Loucy (cell line): Measurements from ENCODE around the gene SYNE1.

Source experiments
- H2AFZ ChIP-seq: fragments of 200-600 bp; sonication (generic); 2 replicates; pipeline ENCODE4 v1.6.0; 2016; ENCODE audit warnings: antibody characterized with exemption, mild to moderate bottlenecking, low read length, moderate library complexity
- H3F3A ChIP-seq: fragments of 200-600 bp; 2 replicates; pipeline ENCODE4 v1.6.0; 2016; ENCODE audit warnings: antibody characterized with exemption, low read depth, mild to moderate bottlenecking
- H3K27me3 ChIP-seq: fragments of 200-600 bp; sonication (generic); 2 replicates; pipeline ENCODE4 v1.6.1; 2014; ENCODE audit warnings: low read length, mild to moderate bottlenecking; ENCODE audit not compliant: insufficient read depth, poor library complexity, severe bottlenecking
- H3K36me3 ChIP-seq: fragments of 200-600 bp; sonication (generic); 2 replicates; pipeline ENCODE4 v1.6.1; 2016; ENCODE audit warnings: low read length; ENCODE audit not compliant: insufficient read depth
- H3K4me1 ChIP-seq: fragments of 200-600 bp; sonication (generic); 2 replicates; pipeline ENCODE4 v1.5.1; 2014; ENCODE audit warnings: low read length, mild to moderate bottlenecking; ENCODE audit not compliant: insufficient read depth, poor library complexity, severe bottlenecking
- H3K4me2 ChIP-seq: fragments of 200-600 bp; sonication (generic); 2 replicates; pipeline ENCODE4 v1.6.0; 2014; ENCODE audit warnings: antibody characterized with exemption, low read length, low read depth, mild to moderate bottlenecking; ENCODE audit not compliant: poor library complexity, severe bottlenecking
- H3K4me3 ChIP-seq: fragments of 200-600 bp; sonication (generic); 2 replicates; pipeline ENCODE4 v1.5.1; 2014; ENCODE audit warnings: low read length, mild to moderate bottlenecking, mixed read lengths; ENCODE audit not compliant: poor library complexity, severe bottlenecking
- H3K79me2 ChIP-seq: fragments of 200-600 bp; sonication (generic); 2 replicates; pipeline ENCODE4 v1.6.1; 2014; ENCODE audit warnings: low read length; ENCODE audit not compliant: insufficient read depth
- H3K9ac ChIP-seq: fragments of 200-600 bp; sonication (generic); 2 replicates; pipeline ENCODE4 v1.6.0; 2014; ENCODE audit warnings: mild to moderate bottlenecking, low read depth, low read length, moderate library complexity; ENCODE audit not compliant: poor library complexity, severe bottlenecking
- H3K9me2 ChIP-seq: fragments of 200-600 bp; sonication (generic); replicated peaks from 2 replicates; pipeline ENCODE4 v1.6.1; 2016; ENCODE audit warnings: low read depth, low read length, mixed read lengths
- H3K9me3 ChIP-seq: fragments of 200-600 bp; sonication (generic); 2 replicates; pipeline ENCODE4 v1.6.1; 2014; ENCODE audit warnings: mild to moderate bottlenecking, antibody characterized with exemption, low read length, low read depth; ENCODE audit not compliant: insufficient read depth
- H4K20me1 ChIP-seq: fragments of 200-600 bp; sonication (generic); 2 replicates; pipeline ENCODE4 v1.6.0; 2014; ENCODE audit warnings: antibody characterized with exemption, low read length, mild to moderate bottlenecking; ENCODE audit not compliant: insufficient read depth, poor library complexity, severe bottlenecking
- CTCF ChIP-seq: fragments of 200-600 bp; sonication (generic); conservative IDR thresholded peaks from 2 replicates; pipeline ENCODE4 v1.5.1; 2014; ENCODE audit warnings: mild to moderate bottlenecking, antibody characterized with exemption, low read length
- EZH2phosphoT487 ChIP-seq: fragments of 200-600 bp; IDR thresholded peaks from 2 replicates; pipeline ENCODE4 v1.6.1; 2018; ENCODE audit warnings: antibody characterized with exemption, mild to moderate bottlenecking, moderate library complexity, borderline replicate concordance

The SYNE1 gene

GRCh38 chr6:152122434-152122833, 514.7 kb downstream of the SYNE1 start:
- H3K79me2 ChIP-seq, result no peaks in the 10 kb centered on the region
- H3K9me2 ChIP-seq, result no peaks in the 10 kb centered on the region
- no peaks in the 10 kb centered on the region for H3F3A ChIP-seq
- H3K36me3 ChIP-seq, result peaks cover 6% of the 10 kb centered on the region; the same call in 1 of the 2 replicates
- H3K9me3 ChIP-seq, result no peaks in the 10 kb centered on the region
- H3K4me3 ChIP-seq, result no peak overlapping the region
- no peaks in the 10 kb centered on the region for H4K20me1 ChIP-seq
- no peaks in the 10 kb centered on the region for H3K4me1 ChIP-seq
- H2AFZ ChIP-seq, result no peak overlapping the region
- H3K9ac ChIP-seq, result no peak overlapping the region
- no peak overlapping the region for H3K4me2 ChIP-seq
- no peaks in the 10 kb centered on the region for H3K27me3 ChIP-seq
- no peak for TF ChIP-seq EZH2phosphoT487
- no peak for TF ChIP-seq CTCF

- no peaks in the 10 kb centered on the region for H4K20me1 ChIP-seq
- no peak overlapping the region for H3K4me2 ChIP-seq
- H3K36me3 ChIP-seq, result peaks cover 6% of the 10 kb centered on the region; the same call in 1 of the 2 replicates
Observed at GRCh38 chr6:152121910-152122309, 515.3 kb downstream of the SYNE1 start.

GRCh38 chr6:152119831-152120230, 517.3 kb downstream of the SYNE1 start:
- Histone ChIP-seq H3K79me2 (no peaks in the 10 kb centered on the region), H2AFZ (no peak overlapping the region), H3K9me2 (no peaks in the 10 kb centered on the region), H3K4me2 (no peak overlapping the region), H3K9me3 (no peaks in the 10 kb centered on the region), H3K9ac (no peak overlapping the region), H3K27me3 (no peaks in the 10 kb centered on the region), H3K4me3 (no peak overlapping the region), H3F3A (no peaks in the 10 kb centered on the region), H4K20me1 (no peaks in the 10 kb centered on the region), H3K36me3 (peaks cover 6% of the 10 kb centered on the region; the same call in 1 of the 2 replicates), H3K4me1 (no peaks in the 10 kb centered on the region)
- TF ChIP-seq CTCF (no peak), EZH2phosphoT487 (no peak)

More at GRCh38 chr6:152121910-152122309, 515.3 kb downstream of the SYNE1 start:
- no peaks in the 10 kb centered on the region for H3K27me3 ChIP-seq
- no peak overlapping the region for H3K9ac ChIP-seq
- no peaks in the 10 kb centered on the region for H3K79me2 ChIP-seq
- TF ChIP-seq EZH2phosphoT487 (no peak), CTCF (no peak)
- H3F3A ChIP-seq, result no peaks in the 10 kb centered on the region
- no peaks in the 10 kb centered on the region for H3K9me2 ChIP-seq
- no peaks in the 10 kb centered on the region for H3K9me3 ChIP-seq
- H3K4me1 ChIP-seq, result no peaks in the 10 kb centered on the region
- H3K4me3 ChIP-seq, result no peak overlapping the region
- no peak overlapping the region for H2AFZ ChIP-seq
